ENCODE data around the gene RBM20.
A peak's percentile ranks its signal among the peaks of the same experiment; 100 is the strongest.

RBM20 gene

DNA sequence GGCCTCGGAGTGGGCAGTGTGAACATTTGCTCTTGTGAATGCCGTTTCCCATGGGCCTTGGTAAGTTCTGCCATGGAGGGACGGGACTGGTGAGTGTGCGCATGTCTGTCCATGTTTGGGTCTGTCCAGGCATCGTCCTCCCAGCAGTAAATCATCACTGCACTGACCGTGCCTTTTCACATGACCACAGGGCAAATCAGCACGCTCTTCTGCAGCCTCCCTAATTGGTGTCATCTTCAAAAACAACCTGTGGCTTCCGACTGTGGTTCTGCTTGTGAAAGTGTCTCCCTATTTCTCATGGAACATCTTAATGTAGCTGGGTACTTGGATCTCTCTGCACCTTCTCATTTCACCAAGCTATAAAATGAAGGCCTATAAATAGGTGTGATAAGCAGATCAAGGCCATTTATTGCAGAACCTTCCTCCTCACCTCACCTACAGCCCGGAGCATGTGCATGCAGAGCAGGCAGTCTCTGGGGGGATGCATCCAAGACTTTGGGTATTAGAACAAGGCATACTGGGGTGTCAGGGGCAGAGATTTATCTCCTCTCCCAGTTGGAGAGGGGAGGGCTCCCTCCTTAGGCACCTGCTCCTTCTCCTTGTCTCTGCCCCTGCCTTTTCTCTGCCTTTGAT lies 77.4 kb downstream of the RBM20 start:
- Histone ChIP-seq H2BK15ac (replicated peaks; ENCODE audit: low read depth) (no peak overlapping the region), H3K9ac (ENCODE audit: low read length) (no peak overlapping the region), H3K4me3 (ENCODE audit: low read length) (no peak overlapping the region), H2BK5ac (ENCODE audit: low read length) (no peak overlapping the region), H3K27ac (ENCODE audit: low read depth, low read length) (no peak overlapping the region), H3K36me3 (ENCODE audit: control insufficient read depth, insufficient read depth, low read length) (no peaks in the 10 kb centered on the region), H4K8ac (ENCODE audit: low read depth, low read length) (no peak overlapping the region), H2BK120ac (ENCODE audit: low read depth, low read length) (no peak overlapping the region), H4K5ac (ENCODE audit: low read length) (no peak overlapping the region), H3K18ac (ENCODE audit: low read length) (no peak overlapping the region), H3K27me3 (ENCODE audit: insufficient read depth, low read length, poor library complexity) (no peaks in the 10 kb centered on the region), H3K56ac (ENCODE audit: low read length) (no peak overlapping the region), H3K4ac (ENCODE audit: low read depth, low read length) (no peak overlapping the region), H3K79me2 (ENCODE audit: control insufficient read depth, insufficient read depth, low read length) (no peaks in the 10 kb centered on the region), H3K4me2 (ENCODE audit: low read length) (no peak overlapping the region), H2AK5ac (ENCODE audit: low read length) (no peak overlapping the region), H3K23ac (ENCODE audit: low read length) (no peak overlapping the region), H3K4me1 (ENCODE audit: control insufficient read depth, low read depth, low read length) (no peaks in the 10 kb centered on the region), H3K79me1 (ENCODE audit: low read length) (no peaks in the 10 kb centered on the region)
- no CpG with 5 or more reads among the region's 9 CpGs for WGBS (ENCODE audit: extremely low coverage, insufficient coverage, low lambda C conversion rate)
- no peak for DNase-seq

DNA sequence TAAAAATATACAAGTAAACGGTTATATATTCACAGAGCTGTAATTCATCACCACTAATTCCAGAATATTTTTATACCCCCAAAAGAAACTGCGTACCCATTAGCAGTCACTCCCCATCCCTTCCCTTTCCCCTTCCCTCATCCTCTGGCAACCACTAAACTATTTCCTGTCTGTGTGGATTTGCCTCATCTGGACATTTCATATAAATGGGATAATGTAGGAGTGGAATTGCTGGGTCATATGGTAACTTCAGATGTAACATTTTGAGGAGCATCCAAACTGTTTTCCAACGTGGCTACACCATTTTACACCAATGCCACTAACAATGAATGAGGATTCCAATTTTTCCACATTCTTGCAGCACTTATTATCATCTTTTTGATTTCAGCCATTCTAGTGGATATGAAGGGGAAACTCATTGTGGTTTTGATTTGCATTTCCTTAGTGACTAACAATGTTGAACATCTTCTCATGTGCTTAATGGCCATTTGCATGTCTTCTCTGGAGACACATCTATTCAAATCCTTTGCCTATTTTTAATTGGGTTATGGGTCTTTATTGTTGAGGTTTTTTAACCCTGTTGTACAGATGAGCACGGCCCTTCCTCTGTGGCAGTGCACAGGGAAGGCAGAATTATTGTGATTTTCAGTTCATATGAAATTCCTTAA lies 79.2 kb downstream of the RBM20 start:
- no CpG with 5 or more reads among the region's 4 CpGs for WGBS (ENCODE audit: extremely low coverage, insufficient coverage, low lambda C conversion rate)
- no peak overlapping the region for H3K4me2 ChIP-seq (ENCODE audit: low read length)
- no peak overlapping the region for H2BK5ac ChIP-seq (ENCODE audit: low read length)
- H2AK5ac ChIP-seq (ENCODE audit: low read length), result no peak overlapping the region
- H3K56ac ChIP-seq (ENCODE audit: low read length), result no peak overlapping the region
- H4K8ac ChIP-seq (ENCODE audit: low read depth, low read length), result no peak overlapping the region
- no peak overlapping the region for H2BK120ac ChIP-seq (ENCODE audit: low read depth, low read length)
- no peak overlapping the region for H3K23ac ChIP-seq (ENCODE audit: low read length)
- no peak overlapping the region for H2BK15ac ChIP-seq (replicated peaks; ENCODE audit: low read depth)
- no peak overlapping the region for H3K4ac ChIP-seq (ENCODE audit: low read depth, low read length)
- no peaks in the 10 kb centered on the region for H3K27me3 ChIP-seq (ENCODE audit: insufficient read depth, low read length, poor library complexity)
- H3K18ac ChIP-seq (ENCODE audit: low read length), result no peak overlapping the region
- H3K4me3 ChIP-seq (ENCODE audit: low read length), result no peak overlapping the region
- no peaks in the 10 kb centered on the region for H3K4me1 ChIP-seq (ENCODE audit: control insufficient read depth, low read depth, low read length)
- no peak overlapping the region for H4K5ac ChIP-seq (ENCODE audit: low read length)
- no peak overlapping the region for H3K27ac ChIP-seq (ENCODE audit: low read depth, low read length)
- no peak overlapping the region for H3K9ac ChIP-seq (ENCODE audit: low read length)
- no peaks in the 10 kb centered on the region for H3K79me1 ChIP-seq (ENCODE audit: low read length)
- no peaks in the 10 kb centered on the region for H3K36me3 ChIP-seq (ENCODE audit: control insufficient read depth, insufficient read depth, low read length)
- no peaks in the 10 kb centered on the region for H3K79me2 ChIP-seq (ENCODE audit: control insufficient read depth, insufficient read depth, low read length)
- DNase-seq, result no peak

DNA sequence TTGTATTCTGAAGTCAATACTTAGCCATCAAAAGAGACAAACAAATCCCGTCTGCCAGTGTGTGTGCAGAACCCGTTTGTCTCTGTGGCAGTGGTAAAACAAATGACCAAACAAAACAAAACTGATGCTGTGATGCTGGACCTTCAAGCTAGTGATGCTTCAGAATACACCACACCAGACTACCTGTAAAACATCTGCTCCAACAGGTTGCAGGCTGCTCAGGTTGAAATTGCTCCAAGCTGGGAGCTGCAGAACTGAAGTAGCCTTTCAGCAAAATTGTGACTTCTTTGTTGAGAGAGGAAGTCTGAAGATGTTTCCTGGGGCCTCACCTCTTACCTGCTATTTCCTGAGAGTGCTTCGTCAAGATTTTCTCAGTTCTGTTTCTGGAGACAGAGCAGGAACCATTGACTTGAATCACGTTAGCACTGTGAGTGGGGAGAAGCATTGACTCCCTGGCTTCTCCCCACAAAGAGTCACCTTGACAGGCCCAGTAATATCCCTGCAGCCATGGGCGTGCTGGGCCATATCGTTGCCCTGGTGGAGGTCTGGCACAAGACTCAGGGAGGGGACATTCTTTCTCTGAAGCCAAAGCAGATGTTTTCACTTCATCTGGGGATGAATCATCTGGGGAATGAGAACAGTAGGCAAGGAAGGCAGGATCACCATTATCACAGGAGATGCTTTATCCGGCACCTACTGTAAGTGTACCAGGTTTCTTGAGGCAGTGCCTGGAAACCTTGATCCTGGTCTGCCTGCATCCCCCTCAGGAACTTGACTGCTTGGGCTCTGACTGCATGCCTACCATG lies 80.2 kb downstream of the RBM20 start:
- no peak overlapping the region for H4K5ac ChIP-seq (ENCODE audit: low read length)
- no peak overlapping the region for H2BK120ac ChIP-seq (ENCODE audit: low read depth, low read length)
- no peak overlapping the region for H3K18ac ChIP-seq (ENCODE audit: low read length)
- H3K9ac ChIP-seq (ENCODE audit: low read length), result no peak overlapping the region
- no peaks in the 10 kb centered on the region for H3K79me1 ChIP-seq (ENCODE audit: low read length)
- H3K36me3 ChIP-seq (ENCODE audit: control insufficient read depth, insufficient read depth, low read length), result no peaks in the 10 kb centered on the region
- H3K23ac ChIP-seq (ENCODE audit: low read length), result no peak overlapping the region
- no peaks in the 10 kb centered on the region for H3K79me2 ChIP-seq (ENCODE audit: control insufficient read depth, insufficient read depth, low read length)
- H3K4me2 ChIP-seq (ENCODE audit: low read length), result no peak overlapping the region
- DNase-seq, result no peak
- no peak overlapping the region for H2AK5ac ChIP-seq (ENCODE audit: low read length)
- no peak overlapping the region for H3K4ac ChIP-seq (ENCODE audit: low read depth, low read length)
- H3K27ac ChIP-seq (ENCODE audit: low read depth, low read length), result no peak overlapping the region
- H3K56ac ChIP-seq (ENCODE audit: low read length), result no peak overlapping the region
- H3K4me3 ChIP-seq (ENCODE audit: low read length), result no peak overlapping the region
- no peak overlapping the region for H2BK15ac ChIP-seq (replicated peaks; ENCODE audit: low read depth)
- no peak overlapping the region for H4K8ac ChIP-seq (ENCODE audit: low read depth, low read length)
- WGBS (ENCODE audit: extremely low coverage, insufficient coverage, low lambda C conversion rate), result no CpG with 5 or more reads among the region's 7 CpGs
- H2BK5ac ChIP-seq (ENCODE audit: low read length), result no peak overlapping the region
- no peaks in the 10 kb centered on the region for H3K4me1 ChIP-seq (ENCODE audit: control insufficient read depth, low read depth, low read length)
- no peaks in the 10 kb centered on the region for H3K27me3 ChIP-seq (ENCODE audit: insufficient read depth, low read length, poor library complexity)

- Histone ChIP-seq H3K4me1 (ENCODE audit: control insufficient read depth, low read depth, low read length) (no peaks in the 10 kb centered on the region), H2BK5ac (ENCODE audit: low read length) (no peak overlapping the region), H2BK15ac (replicated peaks; ENCODE audit: low read depth) (no peak overlapping the region), H2BK120ac (ENCODE audit: low read depth, low read length) (no peak overlapping the region), H4K5ac (ENCODE audit: low read length) (no peak overlapping the region), H3K4me3 (ENCODE audit: low read length) (no peak overlapping the region), H3K4ac (ENCODE audit: low read depth, low read length) (no peak overlapping the region), H3K4me2 (ENCODE audit: low read length) (no peak overlapping the region), H3K9ac (ENCODE audit: low read length) (no peak overlapping the region), H3K36me3 (ENCODE audit: control insufficient read depth, insufficient read depth, low read length) (no peaks in the 10 kb centered on the region), H3K27ac (ENCODE audit: low read depth, low read length) (no peak overlapping the region), H4K8ac (ENCODE audit: low read depth, low read length) (no peak overlapping the region), H3K27me3 (ENCODE audit: insufficient read depth, low read length, poor library complexity) (no peaks in the 10 kb centered on the region), H3K79me2 (ENCODE audit: control insufficient read depth, insufficient read depth, low read length) (no peaks in the 10 kb centered on the region), H3K79me1 (ENCODE audit: low read length) (no peaks in the 10 kb centered on the region), H3K18ac (ENCODE audit: low read length) (no peak overlapping the region), H2AK5ac (ENCODE audit: low read length) (no peak overlapping the region), H3K56ac (ENCODE audit: low read length) (no peak overlapping the region), H3K23ac (ENCODE audit: low read length) (no peak overlapping the region)
- DNase-seq, result no peak
- WGBS (ENCODE audit: extremely low coverage, insufficient coverage, low lambda C conversion rate), result no CpG with 5 or more reads among the region's 4 CpGs
These were observed 80.8 kb downstream of the RBM20 start for GRCh38 chr10:110724937-110725336.

GRCh38 chr10:110725801-110726630 lies 81.9 kb downstream of the RBM20 start:
- H3K79me1 ChIP-seq (ENCODE audit: low read length), result no peaks in the 10 kb centered on the region
- no CpG with 5 or more reads among the region's 10 CpGs for WGBS (ENCODE audit: extremely low coverage, insufficient coverage, low lambda C conversion rate)
- H3K18ac ChIP-seq (ENCODE audit: low read length), result no peak overlapping the region
- H2BK15ac ChIP-seq (replicated peaks; ENCODE audit: low read depth), result no peak overlapping the region
- no peak overlapping the region for H2AK5ac ChIP-seq (ENCODE audit: low read length)
- H3K36me3 ChIP-seq (ENCODE audit: control insufficient read depth, insufficient read depth, low read length), result no peaks in the 10 kb centered on the region
- H3K27me3 ChIP-seq (ENCODE audit: insufficient read depth, low read length, poor library complexity), result no peaks in the 10 kb centered on the region
- no peak overlapping the region for H2BK120ac ChIP-seq (ENCODE audit: low read depth, low read length)
- H3K23ac ChIP-seq (ENCODE audit: low read length), result no peak overlapping the region
- peak; percentile 53 for DNase-seq
- no peak overlapping the region for H3K4me3 ChIP-seq (ENCODE audit: low read length)
- H3K9ac ChIP-seq (ENCODE audit: low read length), result no peak overlapping the region
- H4K5ac ChIP-seq (ENCODE audit: low read length), result no peak overlapping the region
- no peak overlapping the region for H2BK5ac ChIP-seq (ENCODE audit: low read length)
- H3K4me1 ChIP-seq (ENCODE audit: control insufficient read depth, low read depth, low read length), result no peaks in the 10 kb centered on the region
- H3K79me2 ChIP-seq (ENCODE audit: control insufficient read depth, insufficient read depth, low read length), result no peaks in the 10 kb centered on the region
- H3K4ac ChIP-seq (ENCODE audit: low read depth, low read length), result no peak overlapping the region
- H3K27ac ChIP-seq (ENCODE audit: low read depth, low read length), result no peak overlapping the region
- no peak overlapping the region for H3K4me2 ChIP-seq (ENCODE audit: low read length)
- H4K8ac ChIP-seq (ENCODE audit: low read depth, low read length), result no peak overlapping the region
- no peak overlapping the region for H3K56ac ChIP-seq (ENCODE audit: low read length)
